IPS-15b (cell line): Measurements from ENCODE around the gene ZYX.
A peak's percentile ranks its signal among the peaks of the same experiment; 100 is the strongest.

Experiments
- H3K27me3 ChIP-seq: one replicate; pipeline ENCODE4 v1.6.1; 2013; ENCODE audit warnings: low read length; ENCODE audit not compliant: control insufficient read depth, insufficient read depth
- H3K36me3 ChIP-seq: one replicate; pipeline ENCODE4 v1.6.1; 2013; ENCODE audit warnings: low read length; ENCODE audit not compliant: control insufficient read depth, insufficient read depth
- H3K4me1 ChIP-seq: one replicate; pipeline ENCODE4 v1.6.1; 2013; ENCODE audit warnings: mild to moderate bottlenecking, low read length; ENCODE audit not compliant: control insufficient read depth, insufficient read depth
- H3K4me3 ChIP-seq: one replicate; pipeline ENCODE4 v1.5.1; 2013; ENCODE audit warnings: low read depth, low read length
- H3K9ac ChIP-seq: one replicate; pipeline ENCODE4 v1.6.1; 2013; ENCODE audit warnings: low read depth, mild to moderate bottlenecking, low read length
- H3K9me3 ChIP-seq: one replicate; pipeline ENCODE4 v1.6.1; 2013; ENCODE audit warnings: mild to moderate bottlenecking, low read length; ENCODE audit not compliant: control insufficient read depth, insufficient read depth

Gene ZYX, protein sequence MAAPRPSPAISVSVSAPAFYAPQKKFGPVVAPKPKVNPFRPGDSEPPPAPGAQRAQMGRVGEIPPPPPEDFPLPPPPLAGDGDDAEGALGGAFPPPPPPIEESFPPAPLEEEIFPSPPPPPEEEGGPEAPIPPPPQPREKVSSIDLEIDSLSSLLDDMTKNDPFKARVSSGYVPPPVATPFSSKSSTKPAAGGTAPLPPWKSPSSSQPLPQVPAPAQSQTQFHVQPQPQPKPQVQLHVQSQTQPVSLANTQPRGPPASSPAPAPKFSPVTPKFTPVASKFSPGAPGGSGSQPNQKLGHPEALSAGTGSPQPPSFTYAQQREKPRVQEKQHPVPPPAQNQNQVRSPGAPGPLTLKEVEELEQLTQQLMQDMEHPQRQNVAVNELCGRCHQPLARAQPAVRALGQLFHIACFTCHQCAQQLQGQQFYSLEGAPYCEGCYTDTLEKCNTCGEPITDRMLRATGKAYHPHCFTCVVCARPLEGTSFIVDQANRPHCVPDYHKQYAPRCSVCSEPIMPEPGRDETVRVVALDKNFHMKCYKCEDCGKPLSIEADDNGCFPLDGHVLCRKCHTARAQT

DNA sequence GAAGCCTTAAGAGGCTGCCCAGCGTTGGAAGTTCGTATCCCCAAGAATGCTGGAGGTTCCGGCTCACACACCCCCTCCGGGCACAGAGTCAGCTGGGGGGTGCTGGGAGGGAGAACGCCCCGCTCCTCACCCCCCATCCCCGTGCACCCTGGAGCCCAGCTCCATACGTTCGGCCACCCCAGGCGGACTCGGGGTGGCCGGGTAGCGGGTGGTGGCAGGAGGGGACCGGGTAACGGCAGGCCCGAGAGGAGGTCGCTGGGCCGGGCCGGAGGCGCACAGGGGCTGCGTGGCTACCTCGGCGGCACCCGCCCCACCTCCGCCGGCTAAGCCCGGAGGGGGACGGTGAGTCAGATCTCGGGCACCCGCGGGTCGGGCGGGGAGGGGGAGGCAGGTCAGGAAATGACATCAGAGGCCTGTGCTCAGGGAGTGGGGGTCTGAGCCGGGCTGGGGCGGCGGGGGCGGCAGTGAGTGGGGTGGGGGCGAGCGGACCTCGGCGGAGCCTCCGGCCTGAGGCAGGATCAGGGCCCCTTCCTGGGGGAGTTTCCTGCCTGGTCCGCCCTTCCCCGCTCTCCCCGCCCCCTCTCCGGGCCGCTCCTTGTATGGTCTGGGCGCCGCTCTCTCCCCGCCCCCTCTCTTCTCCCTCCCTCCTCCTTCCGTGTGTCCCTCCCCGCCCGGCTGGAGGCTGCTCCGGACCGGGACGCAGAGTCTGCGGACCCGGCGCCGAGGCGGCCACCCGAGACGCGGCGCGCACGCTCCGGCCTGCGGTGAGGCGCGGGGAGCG lies at the start of gene ZYX:
Gene ZYX, plus strand, starts transcription at position 700 of the 781 bp plus-strand sequence. CDS start 227 bp downstream, outside the sequence.
- Histone ChIP-seq H3K9me3 (no peaks in the 10 kb centered on the region), H3K4me1 (peaks cover 11% of the 10 kb centered on the region), H3K36me3 (peaks cover 18% of the 10 kb centered on the region), H3K27me3 (no peaks in the 10 kb centered on the region), H3K4me3 (peak within 1 kb of the TSS; percentile 88), H3K9ac (peak within 1 kb of the TSS; percentile 95)

DNA sequence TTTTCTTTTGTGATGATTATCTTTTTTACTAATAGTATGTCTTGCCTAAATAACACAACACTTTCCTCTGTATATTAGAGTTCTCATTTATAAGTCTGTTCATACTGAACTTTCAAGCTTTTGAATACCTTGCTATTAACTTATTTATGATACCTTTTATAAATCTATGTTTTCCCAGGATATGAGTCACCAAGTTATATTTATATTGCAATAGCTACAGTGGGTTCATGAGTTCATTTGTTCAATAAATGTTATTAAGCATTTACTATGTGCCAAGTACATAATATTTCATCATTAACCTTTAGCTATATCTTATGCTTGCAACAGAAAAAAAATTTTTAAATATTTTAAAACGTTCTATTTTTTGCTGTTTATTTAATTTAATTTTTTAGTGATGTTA lies 46.9 kb upstream of the ZYX start:
- H3K36me3 ChIP-seq: no peaks in the 10 kb centered on the region
- H3K9ac ChIP-seq: no peak overlapping the region
- no peaks in the 10 kb centered on the region for H3K27me3 ChIP-seq
- no peaks in the 10 kb centered on the region for H3K9me3 ChIP-seq
- H3K4me3 ChIP-seq: no peak overlapping the region
- no peaks in the 10 kb centered on the region for H3K4me1 ChIP-seq

DNA sequence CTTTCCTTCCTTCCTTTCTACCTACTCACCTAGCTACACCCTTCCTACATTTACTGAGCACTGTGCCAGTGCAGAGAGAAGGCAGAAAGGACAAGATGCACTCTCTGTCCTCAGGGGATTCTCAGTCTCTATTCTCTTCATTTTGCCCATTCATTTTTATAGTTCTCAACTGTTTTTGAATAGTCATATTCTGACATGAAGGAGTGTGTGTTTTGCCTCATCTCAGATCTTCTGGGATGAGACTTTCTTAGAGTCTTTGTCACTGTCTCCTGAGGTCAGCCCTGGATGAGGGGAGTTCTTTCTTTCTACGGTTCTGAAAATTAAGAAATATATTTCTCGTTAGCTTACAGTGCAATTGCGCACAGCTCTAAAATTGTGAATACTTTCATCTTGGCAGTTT lies 43.9 kb upstream of the ZYX start:
- H3K9ac ChIP-seq: no peak overlapping the region
- H3K27me3 ChIP-seq: no peaks in the 10 kb centered on the region
- H3K9me3 ChIP-seq: no peaks in the 10 kb centered on the region
- H3K36me3 ChIP-seq: no peaks in the 10 kb centered on the region
- no peaks in the 10 kb centered on the region for H3K4me1 ChIP-seq
- H3K4me3 ChIP-seq: no peak overlapping the region

DNA sequence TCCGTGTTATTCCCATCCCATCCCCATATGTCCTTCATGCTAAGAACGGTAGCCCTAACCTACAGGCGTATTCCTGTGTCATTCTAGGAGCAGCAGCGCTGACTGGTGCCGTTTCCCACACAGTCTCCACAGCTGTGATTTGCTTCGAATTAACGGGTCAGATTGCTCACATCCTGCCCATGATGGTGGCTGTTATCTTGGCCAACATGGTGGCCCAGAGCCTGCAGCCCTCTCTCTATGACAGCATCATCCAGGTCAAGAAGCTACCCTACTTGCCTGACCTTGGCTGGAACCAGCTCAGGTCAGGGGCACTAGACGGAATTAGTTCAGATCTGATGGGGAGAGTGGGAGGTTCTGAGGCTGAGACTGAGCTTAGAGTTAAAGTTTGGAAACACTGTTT lies 39.3 kb upstream of the ZYX start:
- Histone ChIP-seq H3K27me3 (peaks cover 5% of the 10 kb centered on the region), H3K4me1 (peaks cover 3% of the 10 kb centered on the region), H3K9ac (no peak overlapping the region), H3K36me3 (no peaks in the 10 kb centered on the region), H3K9me3 (no peaks in the 10 kb centered on the region), H3K4me3 (no peak overlapping the region)

DNA sequence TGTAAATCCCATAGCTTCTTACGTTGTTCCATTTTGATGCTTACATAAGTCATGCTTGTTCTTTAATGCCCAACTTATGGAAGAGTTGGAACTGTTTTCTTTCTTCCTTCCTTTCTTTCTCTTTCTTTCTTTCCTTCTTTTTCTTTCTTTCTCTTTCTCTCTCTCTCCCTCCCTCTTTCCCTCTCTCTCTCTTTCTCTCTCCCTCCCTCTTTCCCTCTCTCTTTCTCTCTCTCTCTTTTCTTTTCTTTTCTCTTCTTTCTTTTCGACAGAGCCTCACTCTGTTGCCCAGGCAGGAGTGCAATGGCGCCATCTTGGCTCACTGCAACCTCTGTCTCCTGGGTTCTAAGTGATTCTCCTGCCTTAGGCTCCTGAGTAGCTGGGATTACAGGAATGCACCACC lies 37.5 kb upstream of the ZYX start:
- no peak overlapping the region for H3K9ac ChIP-seq
- peaks cover 3% of the 10 kb centered on the region for H3K4me1 ChIP-seq
- no peaks in the 10 kb centered on the region for H3K36me3 ChIP-seq
- H3K9me3 ChIP-seq: no peaks in the 10 kb centered on the region
- peaks cover 6% of the 10 kb centered on the region for H3K27me3 ChIP-seq
- no peak overlapping the region for H3K4me3 ChIP-seq

DNA sequence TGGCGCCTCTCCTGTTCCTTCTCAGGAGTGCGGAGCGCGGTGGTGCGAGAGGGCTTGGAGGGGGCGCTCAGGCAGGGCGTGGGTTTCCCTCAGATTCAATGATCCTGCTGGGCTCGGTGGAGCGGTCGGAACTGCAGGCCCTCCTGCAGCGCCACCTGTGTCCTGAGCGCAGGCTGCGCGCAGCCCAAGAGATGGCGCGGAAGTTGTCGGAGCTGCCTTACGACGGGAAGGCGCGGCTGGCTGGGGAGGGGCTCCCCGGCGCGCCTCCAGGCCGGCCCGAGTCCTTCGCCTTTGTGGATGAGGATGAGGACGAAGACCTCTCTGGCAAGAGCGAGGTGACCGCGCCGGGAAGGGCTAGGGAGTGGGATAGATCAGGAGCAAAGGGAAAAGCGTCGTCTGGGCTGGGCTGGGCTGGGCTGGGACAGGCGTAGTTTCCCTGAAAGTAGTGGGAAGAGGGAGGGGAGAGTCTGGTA lies 35.7 kb upstream of the ZYX start:
- Histone ChIP-seq H3K27me3 (peaks cover 6% of the 10 kb centered on the region), H3K36me3 (no peaks in the 10 kb centered on the region), H3K4me1 (peaks cover 3% of the 10 kb centered on the region), H3K4me3 (peak overlapping the region; percentile 45), H3K9ac (peak overlapping the region; percentile 32), H3K9me3 (no peaks in the 10 kb centered on the region)

DNA sequence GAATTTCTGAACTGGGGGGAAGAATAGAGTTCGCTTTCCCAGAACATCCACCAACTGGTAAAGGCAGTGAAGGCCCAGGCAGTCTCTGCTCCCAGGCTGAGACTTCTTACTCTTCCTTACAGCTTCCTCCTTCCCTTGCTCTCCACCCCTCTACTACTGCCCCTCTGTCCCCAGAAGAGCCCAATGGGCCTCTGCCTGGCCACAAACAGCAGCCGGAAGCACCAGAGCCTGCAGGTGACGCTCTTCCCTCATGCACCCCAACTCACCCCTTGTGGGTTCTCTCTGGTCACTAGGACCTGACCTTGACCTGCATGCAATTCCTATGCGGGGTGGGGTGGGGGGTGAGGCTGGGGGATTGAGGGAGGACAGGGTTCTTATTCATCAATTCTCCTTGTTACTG lies 35.1 kb upstream of the ZYX start:
- Histone ChIP-seq H3K36me3 (no peaks in the 10 kb centered on the region), H3K4me3 (peak overlapping the region; percentile 45), H3K9ac (peak overlapping the region; percentile 39), H3K27me3 (peaks cover 6% of the 10 kb centered on the region), H3K9me3 (no peaks in the 10 kb centered on the region), H3K4me1 (peaks cover 3% of the 10 kb centered on the region)

DNA sequence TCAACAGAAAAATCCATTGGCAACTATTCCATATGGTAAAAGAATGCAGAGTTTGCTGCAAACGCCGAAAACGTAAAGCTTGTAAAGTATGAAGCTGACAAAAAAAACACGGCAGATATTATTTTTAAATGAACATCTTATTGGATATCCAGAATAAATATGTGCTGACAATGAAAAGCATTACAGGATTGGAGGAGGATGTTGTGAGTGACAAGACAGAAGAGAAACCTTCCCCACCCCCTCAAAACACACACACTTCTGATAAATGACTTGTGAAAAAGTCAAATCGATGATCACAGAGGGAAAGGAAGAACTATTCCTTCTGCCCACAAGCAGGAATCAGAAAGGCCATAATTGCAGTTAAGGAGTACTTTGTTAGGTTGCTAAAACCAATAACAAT lies 33.2 kb upstream of the ZYX start:
- Histone ChIP-seq H3K36me3 (no peaks in the 10 kb centered on the region), H3K9me3 (no peaks in the 10 kb centered on the region), H3K4me1 (peaks cover 3% of the 10 kb centered on the region), H3K4me3 (no peak overlapping the region), H3K9ac (no peak overlapping the region), H3K27me3 (peaks cover 6% of the 10 kb centered on the region)

DNA sequence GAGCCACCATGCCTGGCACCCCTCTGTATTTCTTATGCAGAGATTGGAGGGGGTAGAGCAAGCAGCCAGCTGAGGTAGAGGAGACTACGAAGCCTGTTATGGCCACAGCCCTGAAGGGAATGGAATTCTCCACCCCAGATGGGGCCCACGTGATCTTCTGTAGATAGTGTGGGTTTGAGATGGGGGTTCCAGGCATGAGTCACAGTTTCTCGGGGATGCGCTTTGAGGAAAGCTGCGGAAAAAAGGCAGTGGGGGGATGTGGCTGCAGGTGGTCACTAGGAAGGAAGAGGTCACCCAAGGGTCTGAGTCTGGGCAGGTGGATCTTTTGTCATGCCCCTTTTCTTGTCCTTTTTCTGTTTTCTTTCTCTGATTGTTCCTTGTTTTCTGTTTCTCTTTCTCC lies 30.1 kb upstream of the ZYX start:
- H3K27me3 ChIP-seq: peaks cover 3% of the 10 kb centered on the region

DNA sequence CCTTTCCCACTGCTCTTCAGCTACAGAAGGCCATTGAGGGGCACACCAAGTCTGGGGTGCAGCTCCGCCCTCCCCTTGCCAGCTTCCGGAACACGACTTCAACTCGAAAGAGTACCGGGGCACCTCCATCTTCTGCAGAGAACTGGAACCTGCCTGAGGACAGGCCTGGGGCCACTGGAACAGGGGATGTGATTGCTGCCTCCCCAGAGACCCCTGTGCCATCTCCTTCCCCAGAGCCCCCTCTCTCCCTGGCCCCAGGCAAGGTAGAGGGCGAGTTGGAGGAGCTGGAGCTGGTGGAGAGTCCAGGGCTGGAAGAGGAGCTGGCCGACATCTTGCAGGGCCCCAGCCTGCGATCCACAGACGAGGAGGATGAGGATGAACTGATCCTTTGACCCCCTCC lies 29.6 kb upstream of the ZYX start:
- peaks cover 3% of the 10 kb centered on the region for H3K27me3 ChIP-seq
- H3K9ac ChIP-seq: no peak overlapping the region
- no peak overlapping the region for H3K4me3 ChIP-seq
- H3K4me1 ChIP-seq: no peaks in the 10 kb centered on the region
- no peaks in the 10 kb centered on the region for H3K9me3 ChIP-seq
- peaks cover 10% of the 10 kb centered on the region for H3K36me3 ChIP-seq

More for the DNA sequence above, 30.1 kb upstream of the ZYX start:
- no peaks in the 10 kb centered on the region for H3K4me1 ChIP-seq
- no peak overlapping the region for H3K9ac ChIP-seq
- no peak overlapping the region for H3K4me3 ChIP-seq
- H3K36me3 ChIP-seq: peaks cover 5% of the 10 kb centered on the region
- no peaks in the 10 kb centered on the region for H3K9me3 ChIP-seq

DNA sequence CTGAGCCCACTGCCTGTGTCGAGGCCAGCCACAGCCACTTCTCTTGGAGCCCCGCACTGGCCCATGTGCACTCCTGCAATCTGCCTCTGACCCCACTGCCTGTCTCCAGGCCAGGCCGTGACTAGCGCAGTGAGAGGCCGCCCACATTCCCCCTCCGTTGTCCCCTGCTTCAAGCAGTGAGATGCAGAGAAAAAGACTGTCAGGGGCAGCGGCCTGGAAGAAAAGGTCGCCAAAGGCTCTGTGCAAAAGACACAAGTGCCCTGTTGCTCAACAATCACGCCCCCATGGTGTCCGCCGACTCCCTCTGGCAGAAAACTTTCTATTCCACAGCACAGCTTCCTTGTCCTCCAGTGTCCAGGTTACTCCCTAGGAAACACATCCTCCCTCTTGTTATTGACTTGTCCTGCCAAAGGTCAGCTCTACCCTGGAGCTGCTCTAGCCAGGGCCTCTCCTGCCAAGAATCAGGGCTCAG lies 28.6 kb upstream of the ZYX start:
- Histone ChIP-seq H3K4me1 (no peaks in the 10 kb centered on the region), H3K9ac (no peak overlapping the region), H3K9me3 (no peaks in the 10 kb centered on the region), H3K36me3 (peaks cover 10% of the 10 kb centered on the region), H3K27me3 (no peaks in the 10 kb centered on the region), H3K4me3 (no peak overlapping the region)
